T-helper 1 cell treated with Interleukin-12 subunit alpha and Interleukin-12 subunit beta and Interleukin-4 antibody, amounts not matched to agents 30 ng/mL and 1 ng/mL, for 36 hours (primary cell): Measurements from ENCODE around the gene SCN2B. TPM values are rescaled to one million over a fixed set of nuclear protein-coding genes. Genes with fewer than 3 reads are reported as not detected.
"Not testable (repeated sequence)": the region's sequence is repeated elsewhere in the genome, so short reads cannot be mapped to it uniquely, and the experiment has no call there.

Experiments
- intact Hi-C: fragments of 100-400 bp; cut with micrococcal nuclease; formaldehyde crosslinking; loops from one replicate; pipeline ENCODE4 v1.15.1; 2024
- total RNA-seq: library from RNA; stranded (reverse); gene quantifications from 2 replicates; pipeline ENCODE4 v1.2.3, GENCODE V29; 2022

SCN2B gene
- total RNA-seq, 1 donor from 2014 or later, result not detected

- intact Hi-C loops, result no loop called here
These were observed 30.6 kb upstream of the SCN2B start for GRCh38 chr11:118207079-118207478.

GRCh38 chr11:118206391-118207031 is 30.1 kb upstream of the SCN2B start:
- intact Hi-C loops, result loop anchor here (1.0 kb wide), 1 partner anchor 11 kb away; no protein-coding TSS in a partner anchor

GRCh38 chr11:118205606-118206378 is 29.4 kb upstream of the SCN2B start:
- intact Hi-C loops, result loop anchor here (1.0 kb wide), 1 partner anchor 12 kb away; no protein-coding TSS in a partner anchor

- intact Hi-C loops, result loop anchor here (1.0 to 5.0 kb wide), 5 partner anchors 14 to 239 kb away; partner anchors contain the start of gene MPZL3
These were observed 26.4 kb upstream of the SCN2B start for GRCh38 chr11:118202599-118203422.

GRCh38 chr11:118201966-118202365 is 25.5 kb upstream of the SCN2B start:
- intact Hi-C loops, result loop anchor here (1.0 to 5.0 kb wide), 5 partner anchors 15 to 240 kb away; partner anchors contain the start of gene MPZL3

- intact Hi-C loops, result loop anchor here (5.0 kb wide), 1 partner anchor 241 kb away; no protein-coding TSS in a partner anchor
These were observed 24.7 kb upstream of the SCN2B start for GRCh38 chr11:118200901-118201680.

- intact Hi-C loops, result loop anchor here (5.0 kb wide), 1 partner anchor 242 kb away; no protein-coding TSS in a partner anchor
These were observed 24.1 kb upstream of the SCN2B start for GRCh38 chr11:118200497-118200896.

- intact Hi-C loops, result loop anchor here (2.0 kb wide), 2 partner anchors 146 to 368 kb away; partner anchors contain the start of gene CD3G
These were observed 22.7 kb upstream of the SCN2B start for GRCh38 chr11:118199135-118199534.

- intact Hi-C loops, result loop anchor here (1.0 to 2.0 kb wide), 7 partner anchors 53 to 368 kb away; partner anchors contain the start of gene CD3G
These were observed 21.9 kb upstream of the SCN2B start for GRCh38 chr11:118198370-118198769.

- intact Hi-C loops, result no loop called here
These were observed 18.6 kb upstream of the SCN2B start for GRCh38 chr11:118194835-118195627.

- intact Hi-C loops, result no loop called here
These were observed 17.6 kb upstream of the SCN2B start for GRCh38 chr11:118193910-118194566.

- intact Hi-C loops, result not testable (repeated sequence)
These were observed 16.4 kb upstream of the SCN2B start for GRCh38 chr11:118192817-118193216.

- intact Hi-C loops, result not testable (repeated sequence)
These were observed 14.6 kb upstream of the SCN2B start for GRCh38 chr11:118190942-118191506.

- intact Hi-C loops, result no loop called here
These were observed 10.1 kb upstream of the SCN2B start for GRCh38 chr11:118186346-118187107.

GRCh38 chr11:118184784-118185579 is 8.5 kb upstream of the SCN2B start:
- intact Hi-C loops, result no loop called here

GRCh38 chr11:118183691-118184090 is 7.3 kb upstream of the SCN2B start:
- intact Hi-C loops, result not testable (repeated sequence)

- intact Hi-C loops, result no loop called here
These were observed 3.9 kb upstream of the SCN2B start for GRCh38 chr11:118180300-118180703.
